Measurements from ENCODE around the gene PPFIA3.
"Not testable (repeated sequence)": the region's sequence is repeated elsewhere in the genome, so short reads cannot be mapped to it uniquely, and the experiment has no call there.

Gene PPFIA3

DNA sequence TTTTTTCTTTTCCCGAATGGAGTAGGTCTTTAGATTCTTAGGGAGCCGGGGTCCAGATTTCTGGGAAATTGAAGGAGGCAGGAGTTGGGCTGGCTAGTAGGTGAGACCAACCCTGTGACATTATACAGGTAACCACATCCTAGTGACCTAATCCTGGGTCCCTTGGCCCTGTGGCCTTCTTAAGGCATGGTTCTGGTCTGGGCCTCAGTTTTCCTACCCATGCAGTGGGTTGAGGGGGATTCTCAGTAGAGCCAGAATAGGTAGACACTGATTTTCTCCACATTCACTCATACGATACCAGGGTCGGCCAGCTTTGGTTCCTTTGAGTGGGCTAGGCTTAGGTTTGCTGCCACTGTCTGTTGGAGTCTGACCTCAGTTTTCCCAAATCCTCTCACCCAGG is 7.2 kb downstream of the PPFIA3 start:
- TF ChIP-seq, protein P1, sequence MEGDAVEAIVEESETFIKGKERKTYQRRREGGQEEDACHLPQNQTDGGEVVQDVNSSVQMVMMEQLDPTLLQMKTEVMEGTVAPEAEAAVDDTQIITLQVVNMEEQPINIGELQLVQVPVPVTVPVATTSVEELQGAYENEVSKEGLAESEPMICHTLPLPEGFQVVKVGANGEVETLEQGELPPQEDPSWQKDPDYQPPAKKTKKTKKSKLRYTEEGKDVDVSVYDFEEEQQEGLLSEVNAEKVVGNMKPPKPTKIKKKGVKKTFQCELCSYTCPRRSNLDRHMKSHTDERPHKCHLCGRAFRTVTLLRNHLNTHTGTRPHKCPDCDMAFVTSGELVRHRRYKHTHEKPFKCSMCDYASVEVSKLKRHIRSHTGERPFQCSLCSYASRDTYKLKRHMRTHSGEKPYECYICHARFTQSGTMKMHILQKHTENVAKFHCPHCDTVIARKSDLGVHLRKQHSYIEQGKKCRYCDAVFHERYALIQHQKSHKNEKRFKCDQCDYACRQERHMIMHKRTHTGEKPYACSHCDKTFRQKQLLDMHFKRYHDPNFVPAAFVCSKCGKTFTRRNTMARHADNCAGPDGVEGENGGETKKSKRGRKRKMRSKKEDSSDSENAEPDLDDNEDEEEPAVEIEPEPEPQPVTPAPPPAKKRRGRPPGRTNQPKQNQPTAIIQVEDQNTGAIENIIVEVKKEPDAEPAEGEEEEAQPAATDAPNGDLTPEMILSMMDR (IDR thresholded peaks at IDR 0.05; ENCODE audit: insufficient read depth, low read depth, low read length, missing control alignments), result no peak
- H3K4me3 ChIP-seq (ENCODE audit: low read depth, low read length), result no peak overlapping the region
- DNase-seq (ENCODE audit: low read depth), result no peak

DNA sequence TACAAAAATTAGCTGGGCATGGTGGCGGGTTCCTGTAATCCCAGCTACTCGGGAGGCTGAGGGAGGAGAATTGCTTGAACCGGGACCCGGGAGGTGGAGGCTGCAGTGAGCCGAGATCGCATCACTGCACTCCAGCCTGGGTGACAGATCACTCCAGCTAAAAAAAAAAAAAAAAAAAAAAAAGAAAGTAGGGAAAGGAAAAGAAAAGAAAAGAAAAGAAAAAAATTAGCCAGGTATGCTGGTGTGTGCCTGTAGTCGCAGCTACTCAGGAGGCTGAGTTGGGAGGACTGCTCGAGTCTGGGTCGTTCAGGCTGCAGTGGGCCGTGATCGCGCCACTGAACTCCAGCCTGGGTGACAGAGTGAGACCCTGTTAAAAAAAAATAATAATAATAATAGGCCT is 7.9 kb downstream of the PPFIA3 start:
- peak overlapping the region; percentile 45; the same call in 1 of the 2 replicates for H3K4me3 ChIP-seq (ENCODE audit: low read depth, low read length)
- not testable (repeated sequence) for DNase-seq (ENCODE audit: low read depth)

GRCh38 chr19:49127674-49128544 is 8.6 kb downstream of the PPFIA3 start:
- TF ChIP-seq, protein P1 (IDR thresholded peaks at IDR 0.05; ENCODE audit: insufficient read depth, low read depth, low read length, missing control alignments), result no peak
- peak overlapping the region; percentile 54 for H3K4me3 ChIP-seq (ENCODE audit: low read depth, low read length)
- DNase-seq (ENCODE audit: low read depth), result peak; percentile 97

DNA sequence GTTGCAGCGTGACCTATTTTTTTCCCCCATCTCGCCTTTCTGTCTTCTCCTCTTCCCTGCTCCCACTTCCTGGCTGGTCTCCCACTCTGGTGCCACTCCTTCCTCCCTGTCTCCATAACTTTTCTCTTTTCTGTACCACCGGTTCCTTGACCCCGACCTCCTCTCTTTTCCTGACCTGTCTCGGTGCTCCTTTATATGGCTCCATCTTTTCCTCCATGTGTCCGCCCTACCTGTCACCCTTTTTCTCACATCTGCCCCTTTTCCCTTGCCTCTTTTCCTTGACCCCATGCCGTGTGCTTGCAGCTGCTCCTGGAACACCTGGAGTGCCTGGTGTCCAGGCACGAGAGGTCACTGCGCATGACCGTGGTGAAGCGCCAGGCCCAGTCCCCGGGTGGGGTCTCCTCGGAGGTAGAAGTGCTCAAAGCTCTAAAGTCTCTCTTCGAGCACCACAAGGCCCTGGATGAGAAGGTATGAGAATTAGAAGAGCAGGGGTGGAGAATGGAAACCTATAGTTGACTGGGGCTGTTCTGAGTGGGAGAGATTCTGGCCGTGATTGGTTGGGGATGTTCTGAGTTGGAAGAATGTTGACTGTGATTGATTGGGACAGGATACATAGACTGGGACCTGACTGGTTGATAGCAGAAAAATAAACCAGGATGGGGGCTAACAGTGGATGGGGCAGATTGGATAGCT is 9.3 kb downstream of the PPFIA3 start:
- H3K4me3 ChIP-seq (ENCODE audit: low read depth, low read length), result peak overlapping the region; percentile 54
- no peak for DNase-seq (ENCODE audit: low read depth)
- TF ChIP-seq, protein P1 (IDR thresholded peaks at IDR 0.05; ENCODE audit: insufficient read depth, low read depth, low read length, missing control alignments), result no peak

DNA sequence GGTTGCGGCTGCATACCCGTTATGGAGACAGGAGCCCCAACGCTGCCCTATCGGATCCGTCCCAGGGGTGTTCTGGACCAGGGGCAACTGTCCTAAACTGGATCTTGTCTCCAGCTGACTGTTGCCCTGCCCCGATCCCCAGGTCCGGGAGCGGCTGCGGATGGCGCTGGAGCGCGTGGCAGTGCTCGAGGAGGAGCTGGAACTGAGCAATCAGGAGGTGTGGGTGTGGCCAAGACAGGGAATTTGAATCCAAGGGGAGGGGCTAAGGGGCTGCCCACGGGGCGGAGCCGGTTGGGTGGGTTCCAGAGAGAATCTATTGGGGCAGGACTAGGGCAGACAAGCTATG is 9.9 kb downstream of the PPFIA3 start:
- DNase-seq (ENCODE audit: low read depth), result no peak
- TF ChIP-seq, protein P1 (IDR thresholded peaks at IDR 0.05; ENCODE audit: insufficient read depth, low read depth, low read length, missing control alignments), result no peak
- no peak overlapping the region for H3K4me3 ChIP-seq (ENCODE audit: low read depth, low read length)

DNA sequence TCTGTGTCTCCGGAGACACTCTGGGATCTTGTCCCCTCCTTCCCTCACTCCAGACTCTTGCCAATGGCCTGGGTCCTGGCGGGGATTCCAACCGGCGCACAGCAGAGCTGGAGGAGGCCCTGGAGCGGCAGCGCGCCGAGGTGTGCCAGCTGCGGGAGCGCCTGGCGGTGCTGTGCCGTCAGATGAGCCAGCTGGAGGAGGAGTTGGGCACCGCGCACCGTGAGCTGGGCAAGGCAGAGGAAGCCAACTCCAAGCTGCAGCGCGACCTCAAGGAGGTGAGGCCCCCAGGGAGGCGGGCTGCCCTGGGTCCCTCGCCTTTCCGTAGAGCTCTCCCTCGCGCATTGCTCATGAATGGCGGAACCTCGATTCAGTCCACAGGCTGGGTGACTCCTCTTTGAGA is 11.0 kb downstream of the PPFIA3 start:
- TF ChIP-seq, protein P1 (IDR thresholded peaks at IDR 0.05; ENCODE audit: insufficient read depth, low read depth, low read length, missing control alignments), result no peak
- DNase-seq (ENCODE audit: low read depth), result no peak
- H3K4me3 ChIP-seq (ENCODE audit: low read depth, low read length), result no peak overlapping the region

DNA sequence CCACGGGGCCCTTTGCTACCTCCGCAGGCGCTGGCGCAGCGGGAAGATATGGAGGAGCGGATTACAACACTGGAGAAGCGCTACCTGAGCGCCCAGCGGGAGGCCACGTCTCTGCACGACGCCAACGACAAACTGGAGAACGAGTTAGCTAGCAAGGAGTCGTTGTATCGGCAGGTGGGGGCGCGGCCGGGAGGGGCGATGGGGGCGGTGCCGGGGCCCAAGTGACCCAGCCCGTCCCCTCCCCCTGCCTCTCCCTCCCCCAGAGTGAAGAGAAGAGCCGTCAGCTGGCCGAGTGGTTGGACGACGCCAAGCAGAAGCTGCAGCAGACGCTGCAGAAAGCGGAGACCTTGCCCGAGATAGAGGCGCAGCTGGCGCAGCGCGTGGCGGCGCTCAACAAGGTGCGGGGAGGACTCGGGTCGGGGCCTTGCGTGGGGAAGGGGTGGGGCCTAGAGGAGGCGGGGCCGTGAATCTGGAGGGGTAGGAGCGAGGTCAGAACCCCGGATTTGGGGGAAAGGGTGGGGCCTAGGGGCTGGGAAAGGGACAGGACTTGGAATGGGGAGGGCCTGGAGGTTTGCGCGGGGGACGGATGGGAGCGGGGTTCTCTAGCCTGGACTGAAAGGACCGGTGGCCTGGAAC is 13.7 kb downstream of the PPFIA3 start:
- no peak for DNase-seq (ENCODE audit: low read depth)
- H3K4me3 ChIP-seq (ENCODE audit: low read depth, low read length), result no peak overlapping the region
- TF ChIP-seq, protein P1 (IDR thresholded peaks at IDR 0.05; ENCODE audit: insufficient read depth, low read depth, low read length, missing control alignments), result no peak

Measured in GM12865 (cell line).